ENCODE results near the gene MYPN. TPM values are rescaled to one million over a fixed set of nuclear protein-coding genes. Genes with fewer than 3 reads are reported as not detected.
A peak's percentile ranks its signal among the peaks of the same experiment; 100 is the strongest.

The MYPN gene
- total RNA-seq, 1 donor from 2014 or later: 1.0 TPM

DNA sequence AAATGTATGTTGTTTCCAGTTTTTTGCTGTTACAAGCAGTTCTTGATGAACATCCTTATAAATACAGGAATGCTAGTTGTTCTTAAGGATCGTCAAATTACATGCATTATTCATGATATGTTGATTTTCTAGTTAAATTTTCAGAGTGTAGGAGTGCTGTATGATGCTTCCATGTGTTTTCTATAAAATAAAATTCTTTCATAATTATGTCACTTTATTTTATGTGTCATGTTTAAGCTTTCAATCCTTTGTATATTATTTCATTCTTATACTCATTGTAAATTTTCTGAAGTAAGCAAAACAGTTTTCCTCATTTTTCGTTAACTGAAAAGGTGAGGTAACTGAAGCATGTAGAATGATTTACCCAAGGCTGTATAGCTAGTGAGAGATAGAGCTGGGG is 16.8 kb upstream of the MYPN start:
- no peaks in the 10 kb centered on the region for H3K27me3 Mint-ChIP-seq (ENCODE audit: unreplicated experiment)
- H3K27ac Mint-ChIP-seq (ENCODE audit: unreplicated experiment): no peak overlapping the region
- H3K4me3 Mint-ChIP-seq (ENCODE audit: unreplicated experiment): no peak overlapping the region
- H3K4me1 Mint-ChIP-seq (ENCODE audit: unreplicated experiment): peaks cover 16% of the 10 kb centered on the region
- no peaks in the 10 kb centered on the region for H3K36me3 Mint-ChIP-seq (ENCODE audit: unreplicated experiment)
- TF ChIP-seq, protein P1, sequence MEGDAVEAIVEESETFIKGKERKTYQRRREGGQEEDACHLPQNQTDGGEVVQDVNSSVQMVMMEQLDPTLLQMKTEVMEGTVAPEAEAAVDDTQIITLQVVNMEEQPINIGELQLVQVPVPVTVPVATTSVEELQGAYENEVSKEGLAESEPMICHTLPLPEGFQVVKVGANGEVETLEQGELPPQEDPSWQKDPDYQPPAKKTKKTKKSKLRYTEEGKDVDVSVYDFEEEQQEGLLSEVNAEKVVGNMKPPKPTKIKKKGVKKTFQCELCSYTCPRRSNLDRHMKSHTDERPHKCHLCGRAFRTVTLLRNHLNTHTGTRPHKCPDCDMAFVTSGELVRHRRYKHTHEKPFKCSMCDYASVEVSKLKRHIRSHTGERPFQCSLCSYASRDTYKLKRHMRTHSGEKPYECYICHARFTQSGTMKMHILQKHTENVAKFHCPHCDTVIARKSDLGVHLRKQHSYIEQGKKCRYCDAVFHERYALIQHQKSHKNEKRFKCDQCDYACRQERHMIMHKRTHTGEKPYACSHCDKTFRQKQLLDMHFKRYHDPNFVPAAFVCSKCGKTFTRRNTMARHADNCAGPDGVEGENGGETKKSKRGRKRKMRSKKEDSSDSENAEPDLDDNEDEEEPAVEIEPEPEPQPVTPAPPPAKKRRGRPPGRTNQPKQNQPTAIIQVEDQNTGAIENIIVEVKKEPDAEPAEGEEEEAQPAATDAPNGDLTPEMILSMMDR (IDR thresholded peaks at IDR 0.05): no peak
- DNase-seq (ENCODE audit: extremely low spot score, unreplicated experiment): no peak
- H3K9me3 Mint-ChIP-seq (ENCODE audit: unreplicated experiment): no peaks in the 10 kb centered on the region

GRCh38 chr10:68095153-68095552 is 14.1 kb upstream of the MYPN start:
- H3K36me3 Mint-ChIP-seq (ENCODE audit: unreplicated experiment): no peaks in the 10 kb centered on the region
- H3K4me3 Mint-ChIP-seq (ENCODE audit: unreplicated experiment): no peak overlapping the region
- no peaks in the 10 kb centered on the region for H3K9me3 Mint-ChIP-seq (ENCODE audit: unreplicated experiment)
- no peaks in the 10 kb centered on the region for H3K27me3 Mint-ChIP-seq (ENCODE audit: unreplicated experiment)
- no peak for DNase-seq (ENCODE audit: extremely low spot score, unreplicated experiment)
- TF ChIP-seq, protein P1 (IDR thresholded peaks at IDR 0.05): no peak
- H3K27ac Mint-ChIP-seq (ENCODE audit: unreplicated experiment): peak overlapping the region; percentile 52
- peaks cover 19% of the 10 kb centered on the region for H3K4me1 Mint-ChIP-seq (ENCODE audit: unreplicated experiment)

- Mint-ChIP-seq H3K27me3 (ENCODE audit: unreplicated experiment) (no peaks in the 10 kb centered on the region), H3K36me3 (ENCODE audit: unreplicated experiment) (no peaks in the 10 kb centered on the region), H3K4me1 (ENCODE audit: unreplicated experiment) (peaks cover 29% of the 10 kb centered on the region), H3K27ac (ENCODE audit: unreplicated experiment) (no peak overlapping the region), H3K4me3 (ENCODE audit: unreplicated experiment) (no peak overlapping the region), H3K9me3 (ENCODE audit: unreplicated experiment) (no peaks in the 10 kb centered on the region)
- DNase-seq (ENCODE audit: extremely low spot score, unreplicated experiment): no peak
- TF ChIP-seq, protein P1 (IDR thresholded peaks at IDR 0.05): no peak
Observed at GRCh38 chr10:68096913-68097516, 12.3 kb upstream of the MYPN start.

DNA sequence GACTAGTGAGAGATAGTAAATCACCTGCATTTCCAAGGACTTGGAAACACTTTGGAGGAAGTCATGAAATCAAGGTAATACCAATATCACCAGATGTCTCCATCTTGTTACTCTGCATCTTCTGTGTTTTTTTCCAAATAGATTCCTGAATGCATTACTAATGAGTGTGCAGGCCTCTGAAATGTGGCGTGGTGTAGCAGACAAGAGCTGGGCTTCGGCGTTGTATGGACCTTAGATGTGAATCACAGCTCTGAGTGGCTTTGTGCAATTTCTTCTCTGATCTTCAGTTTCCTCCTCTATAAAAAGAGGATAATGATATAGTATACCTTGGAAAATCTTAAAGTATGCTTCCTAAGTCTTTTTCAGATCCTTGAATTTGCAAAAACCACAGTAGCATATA is 9.6 kb upstream of the MYPN start:
- H3K4me3 Mint-ChIP-seq (ENCODE audit: unreplicated experiment): no peak overlapping the region
- no peak for DNase-seq (ENCODE audit: extremely low spot score, unreplicated experiment)
- no peaks in the 10 kb centered on the region for H3K27me3 Mint-ChIP-seq (ENCODE audit: unreplicated experiment)
- no peaks in the 10 kb centered on the region for H3K36me3 Mint-ChIP-seq (ENCODE audit: unreplicated experiment)
- H3K4me1 Mint-ChIP-seq (ENCODE audit: unreplicated experiment): peaks cover 48% of the 10 kb centered on the region
- TF ChIP-seq, protein P1 (IDR thresholded peaks at IDR 0.05): no peak
- H3K27ac Mint-ChIP-seq (ENCODE audit: unreplicated experiment): no peak overlapping the region
- H3K9me3 Mint-ChIP-seq (ENCODE audit: unreplicated experiment): no peaks in the 10 kb centered on the region

- Mint-ChIP-seq H3K4me1 (ENCODE audit: unreplicated experiment) (peaks cover 50% of the 10 kb centered on the region), H3K27me3 (ENCODE audit: unreplicated experiment) (no peaks in the 10 kb centered on the region), H3K9me3 (ENCODE audit: unreplicated experiment) (no peaks in the 10 kb centered on the region), H3K36me3 (ENCODE audit: unreplicated experiment) (no peaks in the 10 kb centered on the region), H3K4me3 (ENCODE audit: unreplicated experiment) (no peak overlapping the region), H3K27ac (ENCODE audit: unreplicated experiment) (no peak overlapping the region)
- no peak for DNase-seq (ENCODE audit: extremely low spot score, unreplicated experiment)
- TF ChIP-seq, protein P1 (IDR thresholded peaks at IDR 0.05): no peak
Observed at GRCh38 chr10:68101066-68101465, 8.2 kb upstream of the MYPN start.

All from osteocyte (in vitro differentiated cells).